ENCODE results near the gene CELF2. TPM values are rescaled to one million over a fixed set of nuclear protein-coding genes. Genes with fewer than 3 reads are reported as not detected.
A peak's percentile ranks its signal among the peaks of the same experiment; 100 is the strongest.

Gene CELF2
- total RNA-seq, 4 donors from 2014 or later, result 30.0 to 56.6 (median 43.3) TPM

GRCh38 chr10:11097686-11098085, 80.0 kb downstream of the CELF2 start:
- TF ChIP-seq POLR2A (IDR thresholded peaks at IDR 0.05) (no peak), CTCF (IDR thresholded peaks at IDR 0.05 in 4 of 5, conservative IDR thresholded peaks at IDR 0.05 in 1 of 5) (no peak)
- in situ Hi-C loops (cut with MboI; ENCODE audit: low sequenced_read_pairs in 4 of 4), result no loop called here
- intact Hi-C loops (cut with DNase I; ENCODE audit: low total_unique reads), result no loop called here
- Histone ChIP-seq H3K36me3 (no peaks in the 10 kb centered on the region), H3K4me1 (peaks cover 9 to 10% of the 10 kb centered on the region in 2 donors), H3K27ac (no peak overlapping the region), H3K9me3 (no peaks in the 10 kb centered on the region), H3K27me3 (no peaks in the 10 kb centered on the region), H3K4me3 (no peak overlapping the region)
- ATAC-seq, result no peak
- no peak for DNase-seq

- no peak for TF ChIP-seq CTCF (IDR thresholded peaks at IDR 0.05 in 4 of 5, conservative IDR thresholded peaks at IDR 0.05 in 1 of 5)
- no peak for TF ChIP-seq POLR2A (IDR thresholded peaks at IDR 0.05)
- Histone ChIP-seq H3K27ac (no peak overlapping the region), H3K4me1 (peaks cover 9 to 10% of the 10 kb centered on the region in 2 donors), H3K27me3 (no peaks in the 10 kb centered on the region), H3K36me3 (no peaks in the 10 kb centered on the region), H3K4me3 (no peak overlapping the region), H3K9me3 (no peaks in the 10 kb centered on the region)
- peak in 1 of 2 donors; percentile 47 for ATAC-seq
- intact Hi-C loops (cut with DNase I; ENCODE audit: low total_unique reads), result no loop called here
- in situ Hi-C loops (cut with MboI; ENCODE audit: low sequenced_read_pairs in 4 of 4), result no loop called here
- no peak for DNase-seq
These were observed 81.0 kb downstream of the CELF2 start for GRCh38 chr10:11098666-11099065.

- in situ Hi-C loops (cut with MboI; ENCODE audit: low sequenced_read_pairs in 4 of 4) (no loop called here), intact Hi-C loops (cut with DNase I; ENCODE audit: low total_unique reads) (no loop called here)
- H3K36me3 ChIP-seq, result no peaks in the 10 kb centered on the region
- H3K4me1 ChIP-seq, result no peaks in the 10 kb centered on the region
- TF ChIP-seq CTCF (IDR thresholded peaks at IDR 0.05 in 4 of 5, conservative IDR thresholded peaks at IDR 0.05 in 1 of 5) (no peak), POLR2A (IDR thresholded peaks at IDR 0.05) (no peak)
- H3K9me3 ChIP-seq, result no peaks in the 10 kb centered on the region
- peak; percentile 61 to 91 for ATAC-seq
- no peaks in the 10 kb centered on the region for H3K27me3 ChIP-seq
- peak; percentile 21 to 54 for DNase-seq
- no peak overlapping the region for H3K4me3 ChIP-seq
- H3K27ac ChIP-seq, result no peak overlapping the region
These were observed 87.4 kb downstream of the CELF2 start for GRCh38 chr10:11104772-11105675.

GRCh38 chr10:11105676-11106004, 88.0 kb downstream of the CELF2 start:
- intact Hi-C loops (cut with DNase I; ENCODE audit: low total_unique reads), result no loop called here
- no peak for TF ChIP-seq POLR2A (IDR thresholded peaks at IDR 0.05)
- TF ChIP-seq CTCF (IDR thresholded peaks at IDR 0.05 in 4 of 5, conservative IDR thresholded peaks at IDR 0.05 in 1 of 5), result no peak

More at GRCh38 chr10:11105676-11106004, 88.0 kb downstream of the CELF2 start:
- Histone ChIP-seq H3K4me1 (no peaks in the 10 kb centered on the region), H3K36me3 (no peaks in the 10 kb centered on the region), H3K9me3 (no peaks in the 10 kb centered on the region), H3K27ac (no peak overlapping the region), H3K4me3 (no peak overlapping the region), H3K27me3 (no peaks in the 10 kb centered on the region)
- DNase-seq, result no peak
- no peak for ATAC-seq
- in situ Hi-C loops (cut with MboI; ENCODE audit: low sequenced_read_pairs in 4 of 4), result no loop called here
